ENCODE results near the gene CDADC1.
"Not testable (repeated sequence)": the region's sequence is repeated elsewhere in the genome, so short reads cannot be mapped to it uniquely, and the experiment has no call there.

CDADC1 gene

GRCh38 chr13:49287995-49288394, 40.3 kb downstream of the CDADC1 start:
- Mint-ChIP-seq H3K9me3 (no peaks in the 10 kb centered on the region), H3K4me3 (no peak overlapping the region), H3K4me1 (ENCODE audit: low read depth in 2 of 2) (peaks cover 0 to 2% of the 10 kb centered on the region in 2 donors), H3K27me3 (no peaks in the 10 kb centered on the region), H3K27ac (no peak overlapping the region), H3K36me3 (ENCODE audit: insufficient read depth) (peaks cover 24% of the 10 kb centered on the region)
- ATAC-seq (replicated peaks) (no peak), DNase-seq (no peak)

GRCh38 chr13:49288458-49288857, 40.7 kb downstream of the CDADC1 start:
- Mint-ChIP-seq H3K27ac (peak overlapping the region in 1 of 2 donors; percentile 44), H3K4me1 (ENCODE audit: low read depth in 2 of 2) (peaks cover 0 to 2% of the 10 kb centered on the region in 2 donors), H3K4me3 (no peak overlapping the region), H3K27me3 (no peaks in the 10 kb centered on the region), H3K36me3 (ENCODE audit: insufficient read depth) (peaks cover 24% of the 10 kb centered on the region), H3K9me3 (no peaks in the 10 kb centered on the region)
- no peak for DNase-seq
- ATAC-seq (replicated peaks): no peak

GRCh38 chr13:49292742-49293486, 45.2 kb downstream of the CDADC1 start:
- no peak for DNase-seq
- Mint-ChIP-seq H3K36me3 (ENCODE audit: insufficient read depth) (peaks cover 5% of the 10 kb centered on the region), H3K9me3 (no peaks in the 10 kb centered on the region), H3K27ac (peak overlapping the region in 1 of 2 donors; percentile 56), H3K4me1 (ENCODE audit: low read depth in 2 of 2) (peaks cover 0 to 2% of the 10 kb centered on the region in 2 donors), H3K27me3 (no peaks in the 10 kb centered on the region), H3K4me3 (no peak overlapping the region)
- no peak for ATAC-seq (replicated peaks)

GRCh38 chr13:49294723-49295122, 47.0 kb downstream of the CDADC1 start:
- H3K27me3 Mint-ChIP-seq; H3K36me3 Mint-ChIP-seq (ENCODE audit: insufficient read depth); H3K27ac Mint-ChIP-seq; H3K4me1 Mint-ChIP-seq (ENCODE audit: low read depth in 2 of 2); H3K4me3 Mint-ChIP-seq; DNase-seq; ATAC-seq (replicated peaks); H3K9me3 Mint-ChIP-seq: not testable (repeated sequence)

GRCh38 chr13:49295244-49295643, 47.5 kb downstream of the CDADC1 start:
- Mint-ChIP-seq H3K4me1 (ENCODE audit: low read depth in 2 of 2) (peaks cover 0 to 2% of the 10 kb centered on the region in 2 donors), H3K9me3 (no peaks in the 10 kb centered on the region), H3K4me3 (no peak overlapping the region), H3K27me3 (no peaks in the 10 kb centered on the region), H3K27ac (no peak overlapping the region), H3K36me3 (ENCODE audit: insufficient read depth) (no peaks in the 10 kb centered on the region)
- no peak for DNase-seq
- no peak for ATAC-seq (replicated peaks)

- no peak for DNase-seq
- Mint-ChIP-seq H3K27ac (no peak overlapping the region), H3K4me1 (ENCODE audit: low read depth in 2 of 2) (peaks cover 5 to 7% of the 10 kb centered on the region in 2 donors), H3K4me3 (no peak overlapping the region), H3K36me3 (ENCODE audit: insufficient read depth) (no peaks in the 10 kb centered on the region), H3K27me3 (no peaks in the 10 kb centered on the region), H3K9me3 (no peaks in the 10 kb centered on the region)
- ATAC-seq (replicated peaks): no peak
Observed at GRCh38 chr13:49296659-49297058, 48.9 kb downstream of the CDADC1 start.

- peaks cover 5 to 12% of the 10 kb centered on the region in 2 donors for H3K4me1 Mint-ChIP-seq (ENCODE audit: low read depth in 2 of 2)
- H3K27me3 Mint-ChIP-seq: no peaks in the 10 kb centered on the region
- peaks cover under 1% of the 10 kb centered on the region for H3K36me3 Mint-ChIP-seq (ENCODE audit: insufficient read depth)
- DNase-seq (no peak), ATAC-seq (replicated peaks) (no peak)
- H3K27ac Mint-ChIP-seq: no peak overlapping the region
- no peak overlapping the region for H3K4me3 Mint-ChIP-seq
- H3K9me3 Mint-ChIP-seq: no peaks in the 10 kb centered on the region
Observed at GRCh38 chr13:49297338-49297737, 49.6 kb downstream of the CDADC1 start.

GRCh38 chr13:49298416-49298815, 50.7 kb downstream of the CDADC1 start:
- Mint-ChIP-seq H3K27ac (peak overlapping the region in 1 of 2 donors; percentile 0), H3K4me3 (no peak overlapping the region), H3K27me3 (no peaks in the 10 kb centered on the region), H3K4me1 (ENCODE audit: low read depth in 2 of 2) (peaks cover 5 to 12% of the 10 kb centered on the region in 2 donors), H3K9me3 (no peaks in the 10 kb centered on the region), H3K36me3 (ENCODE audit: insufficient read depth) (peaks cover 3% of the 10 kb centered on the region)
- no peak for DNase-seq
- ATAC-seq (replicated peaks): no peak

GRCh38 chr13:49298903-49299605, 51.3 kb downstream of the CDADC1 start:
- H3K4me3 Mint-ChIP-seq: no peak overlapping the region
- no peaks in the 10 kb centered on the region for H3K27me3 Mint-ChIP-seq
- ATAC-seq (replicated peaks): no peak
- H3K9me3 Mint-ChIP-seq: no peaks in the 10 kb centered on the region
- H3K36me3 Mint-ChIP-seq (ENCODE audit: insufficient read depth): peaks cover 3% of the 10 kb centered on the region
- peak overlapping the region; percentile 0 to 6 for H3K27ac Mint-ChIP-seq
- peaks cover 5 to 12% of the 10 kb centered on the region in 2 donors for H3K4me1 Mint-ChIP-seq (ENCODE audit: low read depth in 2 of 2)
- DNase-seq: no peak

- Mint-ChIP-seq H3K27me3 (no peaks in the 10 kb centered on the region), H3K4me3 (no peak overlapping the region), H3K9me3 (no peaks in the 10 kb centered on the region), H3K4me1 (ENCODE audit: low read depth in 2 of 2) (peaks cover 5 to 12% of the 10 kb centered on the region in 2 donors), H3K36me3 (ENCODE audit: insufficient read depth) (peaks cover 3% of the 10 kb centered on the region), H3K27ac (no peak overlapping the region)
- ATAC-seq (replicated peaks) (no peak), DNase-seq (no peak)
Observed at GRCh38 chr13:49300276-49300675, 52.6 kb downstream of the CDADC1 start.

GRCh38 chr13:49300739-49301589, 53.2 kb downstream of the CDADC1 start:
- Mint-ChIP-seq H3K36me3 (ENCODE audit: insufficient read depth) (peaks cover 3% of the 10 kb centered on the region), H3K27ac (peak overlapping the region; percentile 65 to 81), H3K4me3 (peak overlapping the region; percentile 78 to 86), H3K27me3 (no peaks in the 10 kb centered on the region), H3K4me1 (ENCODE audit: low read depth in 2 of 2) (peaks cover 5 to 12% of the 10 kb centered on the region in 2 donors), H3K9me3 (no peaks in the 10 kb centered on the region)
- peak; percentile 99 for ATAC-seq (replicated peaks)
- DNase-seq: peak; percentile 51 to 60 (median 55)

GRCh38 chr13:49302222-49302621, 54.5 kb downstream of the CDADC1 start:
- H3K27me3 Mint-ChIP-seq: no peaks in the 10 kb centered on the region
- H3K9me3 Mint-ChIP-seq: no peaks in the 10 kb centered on the region
- H3K4me1 Mint-ChIP-seq (ENCODE audit: low read depth in 2 of 2): peaks cover 5 to 12% of the 10 kb centered on the region in 2 donors
- peak overlapping the region in 1 of 2 donors; percentile 65 for H3K27ac Mint-ChIP-seq
- no peak for ATAC-seq (replicated peaks)
- H3K36me3 Mint-ChIP-seq (ENCODE audit: insufficient read depth): peaks cover 3% of the 10 kb centered on the region
- H3K4me3 Mint-ChIP-seq: peak overlapping the region; percentile 78 to 86
- DNase-seq: no peak

GRCh38 chr13:49302817-49303216, 55.1 kb downstream of the CDADC1 start:
- ATAC-seq (replicated peaks) (no peak), DNase-seq (no peak)
- peaks cover 6% of the 10 kb centered on the region for H3K36me3 Mint-ChIP-seq (ENCODE audit: insufficient read depth)
- H3K27me3 Mint-ChIP-seq: no peaks in the 10 kb centered on the region
- H3K4me1 Mint-ChIP-seq (ENCODE audit: low read depth in 2 of 2): peaks cover 5 to 12% of the 10 kb centered on the region in 2 donors
- H3K4me3 Mint-ChIP-seq: no peak overlapping the region
- H3K9me3 Mint-ChIP-seq: no peaks in the 10 kb centered on the region
- H3K27ac Mint-ChIP-seq: peak overlapping the region in 1 of 2 donors; percentile 3
